Osteoblast (primary cell): ENCODE data around the gene ADCK1. TPM values are rescaled to one million over a fixed set of nuclear protein-coding genes. Genes with fewer than 3 reads are reported as not detected.

Experiments used
- small RNA-seq: library from RNA; depleted of rRNA; stranded (forward); fragments of <200 nt; gene quantifications from one replicate; pipeline ENCODE3, GENCODE V24; 2012
- total RNA-seq: library from RNA; depleted of rRNA; stranded (reverse); fragments of >200 nt; gene quantifications from 2 replicates; pipeline ENCODE4 v1.2.3, GENCODE V29; 2012

ADCK1 gene
- total RNA-seq, 1 donor, result 9.0 TPM

Small RNA genes within 50 kb of the gene (small RNA-seq; reads per million reads assigned to genes)
- not detected for gene RF00019

Other genes starting within 250 kb of the ADCK1 start
- gene SPTLC2, start 183.5 kb upstream of the ADCK1 start, total RNA-seq, result 59.0 and 60.4 TPM in 2 replicates
- gene ALKBH1, start 92.1 kb upstream of the ADCK1 start, total RNA-seq, result 7.6 and 9.4 TPM in 2 replicates
- 61.3 and 81.4 TPM in 2 replicates for gene SLIRP, start 92.0 kb upstream of the ADCK1 start, total RNA-seq
- 59.4 and 65.7 TPM in 2 replicates for gene SNW1, start 39.0 kb upstream of the ADCK1 start, total RNA-seq